ENCODE results near the gene VCAN. TPM values are rescaled to one million over a fixed set of nuclear protein-coding genes. Genes with fewer than 3 reads are reported as not detected.

Gene VCAN
- total and polyA plus RNA-seq, 2 donors from 2014 or later, result 2.1 to 226 TPM

GRCh38 chr5:83440826-83441225, 30.7 kb upstream of the VCAN start:
- Histone ChIP-seq H3K36me3 (ENCODE audit: control insufficient read depth in 2 of 3, insufficient read depth in 3 of 3, low read length in 3 of 3) (no peaks in the 10 kb centered on the region), H3K4me1 (ENCODE audit: control insufficient read depth in 2 of 3, insufficient read depth in 2 of 3, low read depth in 1 of 3, low read length in 3 of 3) (no peaks in the 10 kb centered on the region), H3K27ac (ENCODE audit: low read depth in 2 of 2, low read length in 2 of 2) (no peak overlapping the region), H3K9me3 (ENCODE audit: control insufficient read depth in 2 of 3, insufficient read depth in 1 of 3, low read length in 3 of 3) (no peaks in the 10 kb centered on the region), H3K9ac (ENCODE audit: low read length in 3 of 3) (no peak overlapping the region), H3K4me3 (ENCODE audit: low read length in 3 of 3) (no peak overlapping the region), H3K27me3 (ENCODE audit: control insufficient read depth, insufficient read depth, low read length) (no peaks in the 10 kb centered on the region)
- no peak for FAIRE-seq
- no peak for TF ChIP-seq CTCF (IDR thresholded peaks at IDR 0.05; ENCODE audit: borderline replicate concordance, extremely low read depth, insufficient read depth)
- intact Hi-C loops (cut with DNase I), result no loop called here
- DNase-seq, result no peak

GRCh38 chr5:83441747-83442146, 29.8 kb upstream of the VCAN start:
- no peak for TF ChIP-seq CTCF (IDR thresholded peaks at IDR 0.05; ENCODE audit: borderline replicate concordance, extremely low read depth, insufficient read depth)
- H3K27ac ChIP-seq (ENCODE audit: low read depth in 2 of 2, low read length in 2 of 2), result no peak overlapping the region
- DNase-seq (no peak), FAIRE-seq (no peak)
- H3K4me3 ChIP-seq (ENCODE audit: low read length in 3 of 3), result no peak overlapping the region
- no peak overlapping the region for H3K9ac ChIP-seq (ENCODE audit: low read length in 3 of 3)
- no peaks in the 10 kb centered on the region for H3K36me3 ChIP-seq (ENCODE audit: control insufficient read depth in 2 of 3, insufficient read depth in 3 of 3, low read length in 3 of 3)
- H3K4me1 ChIP-seq (ENCODE audit: control insufficient read depth in 2 of 3, insufficient read depth in 2 of 3, low read depth in 1 of 3, low read length in 3 of 3), result no peaks in the 10 kb centered on the region
- H3K27me3 ChIP-seq (ENCODE audit: control insufficient read depth, insufficient read depth, low read length), result no peaks in the 10 kb centered on the region
- no peaks in the 10 kb centered on the region for H3K9me3 ChIP-seq (ENCODE audit: control insufficient read depth in 2 of 3, insufficient read depth in 1 of 3, low read length in 3 of 3)
- intact Hi-C loops (cut with DNase I), result no loop called here

- H3K27me3 ChIP-seq (ENCODE audit: control insufficient read depth, insufficient read depth, low read length), result no peaks in the 10 kb centered on the region
- TF ChIP-seq CTCF (IDR thresholded peaks at IDR 0.05; ENCODE audit: borderline replicate concordance, extremely low read depth, insufficient read depth), result no peak
- H3K36me3 ChIP-seq (ENCODE audit: control insufficient read depth in 2 of 3, insufficient read depth in 3 of 3, low read length in 3 of 3), result no peaks in the 10 kb centered on the region
- no peak for DNase-seq
- H3K27ac ChIP-seq (ENCODE audit: low read depth in 2 of 2, low read length in 2 of 2), result no peak overlapping the region
- no peaks in the 10 kb centered on the region for H3K4me1 ChIP-seq (ENCODE audit: control insufficient read depth in 2 of 3, insufficient read depth in 2 of 3, low read depth in 1 of 3, low read length in 3 of 3)
- intact Hi-C loops (cut with DNase I), result no loop called here
- H3K9ac ChIP-seq (ENCODE audit: low read length in 3 of 3), result no peak overlapping the region
- H3K4me3 ChIP-seq (ENCODE audit: low read length in 3 of 3), result no peak overlapping the region
- H3K9me3 ChIP-seq (ENCODE audit: control insufficient read depth in 2 of 3, insufficient read depth in 1 of 3, low read length in 3 of 3), result no peaks in the 10 kb centered on the region
- FAIRE-seq, result no peak
Measured at GRCh38 chr5:83443534-83443933, 28.0 kb upstream of the VCAN start.

- no peak overlapping the region for H3K27ac ChIP-seq (ENCODE audit: low read depth in 2 of 2, low read length in 2 of 2)
- H3K36me3 ChIP-seq (ENCODE audit: control insufficient read depth in 2 of 3, insufficient read depth in 3 of 3, low read length in 3 of 3), result no peaks in the 10 kb centered on the region
- no peak overlapping the region for H3K9ac ChIP-seq (ENCODE audit: low read length in 3 of 3)
- no peak for DNase-seq
- no peaks in the 10 kb centered on the region for H3K4me1 ChIP-seq (ENCODE audit: control insufficient read depth in 2 of 3, insufficient read depth in 2 of 3, low read depth in 1 of 3, low read length in 3 of 3)
- H3K4me3 ChIP-seq (ENCODE audit: low read length in 3 of 3), result no peak overlapping the region
- TF ChIP-seq CTCF (IDR thresholded peaks at IDR 0.05; ENCODE audit: borderline replicate concordance, extremely low read depth, insufficient read depth), result no peak
- no peaks in the 10 kb centered on the region for H3K9me3 ChIP-seq (ENCODE audit: control insufficient read depth in 2 of 3, insufficient read depth in 1 of 3, low read length in 3 of 3)
- intact Hi-C loops (cut with DNase I), result no loop called here
- FAIRE-seq, result no peak
- no peaks in the 10 kb centered on the region for H3K27me3 ChIP-seq (ENCODE audit: control insufficient read depth, insufficient read depth, low read length)
Measured at GRCh38 chr5:83444445-83444844, 27.1 kb upstream of the VCAN start.

Measured in kidney (tissue), 14 donors.